Measurements from ENCODE around the gene MARCHF3.
"Not testable (repeated sequence)": the region's sequence is repeated elsewhere in the genome, so short reads cannot be mapped to it uniquely, and the experiment has no call there.

Gene MARCHF3

GRCh38 chr5:126869005-126869451 lies 161.3 kb downstream of the MARCHF3 start:
- DNase-seq, result no peak

- DNase-seq, result no peak
These were observed 161.9 kb downstream of the MARCHF3 start for GRCh38 chr5:126868338-126869004.

- no peak for DNase-seq
These were observed 163.3 kb downstream of the MARCHF3 start for GRCh38 chr5:126866851-126867636.

GRCh38 chr5:126865299-126865698 lies 165.1 kb downstream of the MARCHF3 start:
- no peak for DNase-seq

- DNase-seq, result no peak
These were observed 166.2 kb downstream of the MARCHF3 start for GRCh38 chr5:126864042-126864688.

GRCh38 chr5:126863402-126863801 lies 167.0 kb downstream of the MARCHF3 start:
- DNase-seq, result no peak

- no peak for DNase-seq
These were observed 171.9 kb downstream of the MARCHF3 start for GRCh38 chr5:126858441-126858840.

GRCh38 chr5:126857472-126858410 lies 172.6 kb downstream of the MARCHF3 start:
- no peak for DNase-seq

GRCh38 chr5:126855266-126855665 lies 175.1 kb downstream of the MARCHF3 start:
- DNase-seq, result no peak

- DNase-seq, result no peak
These were observed 175.7 kb downstream of the MARCHF3 start for GRCh38 chr5:126854526-126855110.

- not testable (repeated sequence) for DNase-seq
These were observed 176.6 kb downstream of the MARCHF3 start for GRCh38 chr5:126853541-126854307.

- DNase-seq, result no peak
These were observed 177.5 kb downstream of the MARCHF3 start for GRCh38 chr5:126852841-126853271.

- no peak for DNase-seq
These were observed 178.2 kb downstream of the MARCHF3 start for GRCh38 chr5:126852091-126852571.

GRCh38 chr5:126851501-126852011 lies 178.8 kb downstream of the MARCHF3 start:
- DNase-seq, result no peak

- no peak for DNase-seq
These were observed 181.2 kb downstream of the MARCHF3 start for GRCh38 chr5:126849101-126849678.

GRCh38 chr5:126848253-126848652 lies 182.1 kb downstream of the MARCHF3 start:
- DNase-seq, result no peak

GRCh38 chr5:126847826-126848251 lies 182.5 kb downstream of the MARCHF3 start:
- DNase-seq, result no peak

- DNase-seq, result no peak
These were observed 182.9 kb downstream of the MARCHF3 start for GRCh38 chr5:126847456-126847820.

GRCh38 chr5:126846744-126847455 lies 183.5 kb downstream of the MARCHF3 start:
- no peak for DNase-seq

GRCh38 chr5:126846344-126846743 lies 184.0 kb downstream of the MARCHF3 start:
- no peak for DNase-seq

All from bone marrow (tissue), 2 donors.